HEK293 (cell line): ENCODE measurements around the gene KIF2B.

Experiments used
- CTCF ChIP-seq: fragments of 450-650 bp; formaldehyde crosslinking; IDR thresholded peaks from 2 replicates; pipeline ENCODE4 v1.5.1; 2016; ENCODE audit warnings: missing biosample characterization, missing genetic modification characterization
- TCF7L2 ChIP-seq: IDR thresholded peaks from 2 replicates; pipeline ENCODE4 v1.6.1; 2011; ENCODE audit warnings: low read depth, mild to moderate bottlenecking, inconsistent platforms, low read length, moderate library complexity, borderline replicate concordance
- ZFP41 ChIP-seq: fragments of 450-650 bp; formaldehyde crosslinking; IDR thresholded peaks from 2 replicates; pipeline ENCODE4 v1.5.1; 2016; ENCODE audit warnings: missing biosample characterization, missing genetic modification characterization, borderline replicate concordance
- ZNF184 ChIP-seq: fragments of 450-650 bp; IDR thresholded peaks from 2 replicates; pipeline ENCODE4 v1.5.1; 2018; ENCODE audit warnings: missing biosample characterization, mild to moderate bottlenecking, missing genetic modification characterization
- ZNF274 ChIP-seq, 2 experiments: fragments of 200-500 bp in 1 of 2; fragments of 450-650 bp in 1 of 2; sonication (Bioruptor generic) in 1 of 2; formaldehyde crosslinking in 1 of 2; IDR thresholded peaks; 2 replicates each; pipeline versions ENCODE4 v1.5.1 to v1.6.1; 2014 to 2016; ENCODE audit warnings: borderline replicate concordance in 1 of 2, inconsistent platforms in 1 of 2, low read length in 1 of 2, missing biosample characterization in 1 of 2, missing genetic modification characterization in 1 of 2
- ZNF292 ChIP-seq: fragments of 450-650 bp; formaldehyde crosslinking; IDR thresholded peaks from 2 replicates; pipeline ENCODE4 v1.5.1; 2016; ENCODE audit warnings: low read depth, missing biosample characterization, missing genetic modification characterization, borderline replicate concordance
- ZNF350 ChIP-seq: fragments of 450-650 bp; formaldehyde crosslinking; IDR thresholded peaks from 2 replicates; pipeline ENCODE4 v1.5.0; 2017; ENCODE audit warnings: missing biosample characterization, mild to moderate bottlenecking, missing genetic modification characterization
- ZNF501 ChIP-seq: fragments of 450-650 bp; formaldehyde crosslinking; IDR thresholded peaks from 2 replicates; pipeline ENCODE4 v1.5.1; 2016; ENCODE audit warnings: missing biosample characterization, missing genetic modification characterization
- ZNF530 ChIP-seq: fragments of 450-650 bp; formaldehyde crosslinking; IDR thresholded peaks from 2 replicates; pipeline ENCODE4 v1.5.1; 2016; ENCODE audit warnings: low read depth, missing biosample characterization, missing genetic modification characterization
- ZNF660 ChIP-seq: fragments of 450-650 bp; IDR thresholded peaks from 2 replicates; pipeline ENCODE4 v1.5.1; 2018; ENCODE audit warnings: missing biosample characterization, mild to moderate bottlenecking, missing genetic modification characterization
- TF ChIP-seq, protein P1 (sequence below): fragments of 450-650 bp; formaldehyde crosslinking; IDR thresholded peaks from 2 replicates; pipeline ENCODE4 v1.5.1; 2016; ENCODE audit warnings: missing biosample characterization, missing genetic modification characterization

GRCh38 chr17:53837131-53837530, 14.4 kb downstream of the KIF2B start:
- TF ChIP-seq, protein P1, sequence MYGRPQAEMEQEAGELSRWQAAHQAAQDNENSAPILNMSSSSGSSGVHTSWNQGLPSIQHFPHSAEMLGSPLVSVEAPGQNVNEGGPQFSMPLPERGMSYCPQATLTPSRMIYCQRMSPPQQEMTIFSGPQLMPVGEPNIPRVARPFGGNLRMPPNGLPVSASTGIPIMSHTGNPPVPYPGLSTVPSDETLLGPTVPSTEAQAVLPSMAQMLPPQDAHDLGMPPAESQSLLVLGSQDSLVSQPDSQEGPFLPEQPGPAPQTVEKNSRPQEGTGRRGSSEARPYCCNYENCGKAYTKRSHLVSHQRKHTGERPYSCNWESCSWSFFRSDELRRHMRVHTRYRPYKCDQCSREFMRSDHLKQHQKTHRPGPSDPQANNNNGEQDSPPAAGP (tag by site-specific recombination) = no peak
- TF ChIP-seq ZFP41 (tag by site-specific recombination) = no peak
- TF ChIP-seq TCF7L2 = no peak
- TF ChIP-seq CTCF = no peak
- no peak for TF ChIP-seq ZNF530 (tag by site-specific recombination)
- no peak for TF ChIP-seq ZNF501 (tag by site-specific recombination)
- TF ChIP-seq ZNF184 (tag by site-specific recombination) = no peak
- no peak for TF ChIP-seq ZNF350
- no peak for TF ChIP-seq ZNF660 (tag by site-specific recombination)
- TF ChIP-seq ZNF274 (IDR thresholded peaks at IDR 0.05; ENCODE audit: low read length) = no peak
- no peak for TF ChIP-seq ZNF274 (tag by site-specific recombination; IDR thresholded peaks at IDR 0.05; ENCODE audit: borderline replicate concordance)
- no peak for TF ChIP-seq ZNF292 (tag by site-specific recombination)
